OCI-LY3 (cell line): Measurements from ENCODE around the gene VTCN1.

Experiments used
- H2AFZ ChIP-seq: fragments of 200-600, 300-600 bp; shearing (Covaris generic); 2 replicates; pipeline ENCODE4 v1.6.0; 2014; ENCODE audit warnings: antibody characterized with exemption, low read depth, low read length
- H3K27ac ChIP-seq: fragments of 200-600, 300-600 bp; sonication (generic); 2 replicates; pipeline ENCODE4 v1.5.1; 2014; ENCODE audit warnings: mild to moderate bottlenecking, low read length, moderate library complexity, mixed read lengths
- H3K27me3 ChIP-seq: fragments of 200-600, 300-600 bp; sonication (generic); 2 replicates; pipeline ENCODE4 v1.6.1; 2014; ENCODE audit warnings: low read depth, low read length, mixed read lengths
- H3K36me3 ChIP-seq: fragments of 200-600, 300-600 bp; sonication (generic); replicated peaks from 2 replicates; pipeline ENCODE3; 2014; ENCODE audit warnings: low read depth, low read length, mixed read lengths
- H3K4me1 ChIP-seq: fragments of 300-600, 200-600 bp; sonication (generic); 2 replicates; pipeline ENCODE4 v1.6.1; 2014; ENCODE audit warnings: low read length, mixed read lengths
- H3K4me2 ChIP-seq: fragments of 200-600, 300-600 bp; sonication (generic); 2 replicates; pipeline ENCODE4 v1.6.1; 2014; ENCODE audit warnings: low read length, mixed read lengths
- H3K4me3 ChIP-seq: fragments of 300-600, 200-600 bp; sonication (generic); 2 replicates; pipeline ENCODE4 v1.5.1; 2014; ENCODE audit warnings: antibody characterized with exemption, mild to moderate bottlenecking, low read length, moderate library complexity
- H3K79me2 ChIP-seq: fragments of 300-600, 200-600 bp; shearing (Covaris generic); 2 replicates; pipeline ENCODE4 v1.6.1; 2014; ENCODE audit warnings: mild to moderate bottlenecking, low read length, mixed read lengths
- H3K9ac ChIP-seq: fragments of 300-600, 200-600 bp; shearing (Covaris generic); 2 replicates; pipeline ENCODE4 v1.6.0; 2014; ENCODE audit warnings: mild to moderate bottlenecking, low read length, moderate library complexity
- H3K9me3 ChIP-seq: fragments of 200-600, 300-600 bp; shearing (Covaris generic); 2 replicates; pipeline ENCODE4 v1.6.1; 2014; ENCODE audit warnings: low read length, mixed read lengths; ENCODE audit not compliant: insufficient read depth
- H4K20me1 ChIP-seq: fragments of 200-600, 300-600 bp; sonication (generic); 2 replicates; pipeline ENCODE4 v1.6.1; 2016; ENCODE audit warnings: low read length, mixed read lengths; ENCODE audit not compliant: insufficient read depth
- EZH2phosphoT487 ChIP-seq: fragments of 200-600 bp; shearing (Covaris generic); IDR thresholded peaks from 2 replicates; pipeline ENCODE4 v1.6.1; 2018; ENCODE audit warnings: antibody characterized with exemption, mixed run types, low read depth
- TF ChIP-seq, protein P1 (sequence below): fragments of 200-600, 300-600 bp; sonication (generic); IDR thresholded peaks from 2 replicates; pipeline ENCODE4 v1.5.1; 2014; ENCODE audit warnings: antibody characterized with exemption, low read length, low read depth

Gene VTCN1

DNA sequence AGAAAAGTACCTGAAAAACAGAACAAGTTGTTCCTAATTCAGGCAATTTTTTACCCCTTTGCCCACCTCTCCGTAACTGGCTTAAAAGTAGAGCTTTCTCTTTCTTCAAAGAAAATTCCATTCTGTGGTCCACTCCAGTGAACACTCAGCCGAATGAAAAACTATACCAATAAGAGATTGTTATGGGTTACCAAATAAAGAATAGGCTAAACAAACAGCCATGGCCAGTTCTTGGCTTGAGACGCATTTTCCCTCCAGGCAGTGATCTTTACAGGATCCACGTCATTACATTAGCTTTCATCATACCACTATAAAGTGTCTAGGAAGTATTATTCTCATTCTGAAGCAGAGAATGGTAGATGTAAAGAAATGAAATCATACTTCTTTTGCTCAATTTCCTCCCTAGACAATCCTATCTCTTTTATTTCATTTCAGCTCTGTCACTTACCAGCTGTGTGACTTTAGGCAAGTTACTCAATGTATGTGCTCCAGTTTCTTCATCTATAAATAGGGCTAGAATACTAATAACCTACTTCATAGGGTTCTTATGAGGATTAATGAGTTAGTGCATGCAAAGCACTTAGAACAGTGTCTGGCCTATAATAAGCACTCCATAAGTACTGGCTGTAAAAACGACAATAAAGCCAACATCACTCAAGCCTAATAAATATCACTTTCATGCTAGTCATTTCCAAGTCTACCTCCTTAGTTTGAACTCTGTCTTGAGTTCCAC lies 62.7 kb downstream of the VTCN1 start:
- no peak overlapping the region for H3K9ac ChIP-seq

DNA sequence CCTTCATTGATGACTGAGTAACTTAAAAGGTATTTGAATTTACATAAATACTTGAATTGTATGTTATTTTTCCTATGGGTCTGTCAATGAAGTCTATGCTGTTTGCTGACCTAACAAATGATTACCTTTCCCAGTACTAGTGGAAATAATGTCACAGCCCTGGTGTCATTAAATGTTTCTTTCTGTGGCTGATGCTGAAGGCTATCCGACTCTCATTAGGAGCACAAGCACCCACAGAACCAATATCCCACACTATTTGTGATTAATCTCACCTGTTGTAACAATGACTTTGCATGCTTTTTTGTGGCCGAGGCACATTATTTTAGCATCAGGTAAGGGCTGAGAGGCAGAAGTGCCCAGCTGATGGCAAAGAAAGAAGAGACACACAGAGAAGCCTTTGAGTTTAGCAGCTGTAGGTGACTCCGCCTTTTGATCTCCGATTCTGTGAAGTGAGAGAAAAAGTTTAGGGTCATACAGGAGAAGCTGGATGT lies 63.3 kb downstream of the VTCN1 start:
- no peak overlapping the region for H3K4me2 ChIP-seq

More for the DNA sequence above, 62.7 kb downstream of the VTCN1 start:
- Histone ChIP-seq H4K20me1 (no peaks in the 10 kb centered on the region), H3K4me2 (no peak overlapping the region), H3K4me1 (no peaks in the 10 kb centered on the region), H3K4me3 (no peak overlapping the region), H3K79me2 (no peaks in the 10 kb centered on the region), H3K27ac (no peak overlapping the region), H3K9me3 (no peaks in the 10 kb centered on the region), H3K36me3 (no peaks in the 10 kb centered on the region), H2AFZ (no peak overlapping the region), H3K27me3 (peaks cover 9% of the 10 kb centered on the region; the same call in 1 of the 2 replicates)
- TF ChIP-seq EZH2phosphoT487, result no peak
- TF ChIP-seq, protein P1, sequence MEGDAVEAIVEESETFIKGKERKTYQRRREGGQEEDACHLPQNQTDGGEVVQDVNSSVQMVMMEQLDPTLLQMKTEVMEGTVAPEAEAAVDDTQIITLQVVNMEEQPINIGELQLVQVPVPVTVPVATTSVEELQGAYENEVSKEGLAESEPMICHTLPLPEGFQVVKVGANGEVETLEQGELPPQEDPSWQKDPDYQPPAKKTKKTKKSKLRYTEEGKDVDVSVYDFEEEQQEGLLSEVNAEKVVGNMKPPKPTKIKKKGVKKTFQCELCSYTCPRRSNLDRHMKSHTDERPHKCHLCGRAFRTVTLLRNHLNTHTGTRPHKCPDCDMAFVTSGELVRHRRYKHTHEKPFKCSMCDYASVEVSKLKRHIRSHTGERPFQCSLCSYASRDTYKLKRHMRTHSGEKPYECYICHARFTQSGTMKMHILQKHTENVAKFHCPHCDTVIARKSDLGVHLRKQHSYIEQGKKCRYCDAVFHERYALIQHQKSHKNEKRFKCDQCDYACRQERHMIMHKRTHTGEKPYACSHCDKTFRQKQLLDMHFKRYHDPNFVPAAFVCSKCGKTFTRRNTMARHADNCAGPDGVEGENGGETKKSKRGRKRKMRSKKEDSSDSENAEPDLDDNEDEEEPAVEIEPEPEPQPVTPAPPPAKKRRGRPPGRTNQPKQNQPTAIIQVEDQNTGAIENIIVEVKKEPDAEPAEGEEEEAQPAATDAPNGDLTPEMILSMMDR, result no peak

DNA sequence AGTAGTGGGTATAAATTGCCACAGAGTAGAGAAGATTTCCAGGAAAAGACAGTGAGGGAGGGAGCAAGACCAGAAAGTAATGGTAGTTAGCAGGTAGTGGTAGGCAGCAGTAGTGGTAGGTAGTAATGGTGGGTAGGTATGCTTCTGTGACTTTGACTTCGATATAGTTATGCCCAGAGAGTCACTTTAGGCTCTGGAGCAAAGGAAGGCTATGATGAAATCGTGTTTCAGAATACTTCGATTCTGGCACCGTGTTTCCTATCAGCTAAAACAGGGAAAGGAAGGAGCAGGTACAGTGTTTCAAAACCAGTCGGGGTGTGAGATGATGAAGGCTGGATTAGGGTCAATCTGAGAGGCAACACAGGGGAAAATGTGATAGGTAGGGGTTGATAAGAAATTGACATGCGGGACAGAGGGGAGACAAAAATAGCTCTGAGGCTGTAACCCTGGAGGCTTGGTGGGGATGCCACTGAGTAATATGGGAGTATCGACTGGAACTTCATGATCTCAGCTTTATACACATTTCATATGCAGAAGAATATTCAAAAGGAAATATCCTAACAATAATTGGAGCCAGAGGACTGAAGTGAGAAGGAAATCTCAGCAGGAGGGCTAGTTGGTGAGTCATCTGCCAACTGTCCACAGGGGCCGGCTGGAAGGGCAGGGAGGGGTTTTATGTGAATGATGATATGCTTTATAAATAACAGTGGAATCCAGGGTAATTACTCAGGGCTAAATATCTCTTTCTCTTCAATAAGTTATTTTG lies 64.0 kb downstream of the VTCN1 start:
- TF ChIP-seq EZH2phosphoT487, result no peak
- TF ChIP-seq, protein P1, result no peak
- H3K79me2 ChIP-seq, result no peaks in the 10 kb centered on the region
- no peak overlapping the region for H3K4me2 ChIP-seq
- H2AFZ ChIP-seq, result no peak overlapping the region
- no peaks in the 10 kb centered on the region for H4K20me1 ChIP-seq
- no peak overlapping the region for H3K4me3 ChIP-seq
- no peak overlapping the region for H3K27ac ChIP-seq
- H3K9ac ChIP-seq, result no peak overlapping the region
- H3K4me1 ChIP-seq, result no peaks in the 10 kb centered on the region
- no peaks in the 10 kb centered on the region for H3K9me3 ChIP-seq
- H3K36me3 ChIP-seq, result no peaks in the 10 kb centered on the region
- peaks cover 9% of the 10 kb centered on the region; the same call in 1 of the 2 replicates for H3K27me3 ChIP-seq

More for the DNA sequence above, 63.3 kb downstream of the VTCN1 start:
- Histone ChIP-seq H3K27ac (no peak overlapping the region), H4K20me1 (no peaks in the 10 kb centered on the region), H3K9ac (no peak overlapping the region), H3K36me3 (no peaks in the 10 kb centered on the region), H3K9me3 (no peaks in the 10 kb centered on the region), H3K4me3 (no peak overlapping the region), H3K4me1 (no peaks in the 10 kb centered on the region), H2AFZ (no peak overlapping the region), H3K79me2 (no peaks in the 10 kb centered on the region), H3K27me3 (peaks cover 9% of the 10 kb centered on the region; the same call in 1 of the 2 replicates)
- TF ChIP-seq, protein P1, result no peak
- TF ChIP-seq EZH2phosphoT487, result no peak

DNA sequence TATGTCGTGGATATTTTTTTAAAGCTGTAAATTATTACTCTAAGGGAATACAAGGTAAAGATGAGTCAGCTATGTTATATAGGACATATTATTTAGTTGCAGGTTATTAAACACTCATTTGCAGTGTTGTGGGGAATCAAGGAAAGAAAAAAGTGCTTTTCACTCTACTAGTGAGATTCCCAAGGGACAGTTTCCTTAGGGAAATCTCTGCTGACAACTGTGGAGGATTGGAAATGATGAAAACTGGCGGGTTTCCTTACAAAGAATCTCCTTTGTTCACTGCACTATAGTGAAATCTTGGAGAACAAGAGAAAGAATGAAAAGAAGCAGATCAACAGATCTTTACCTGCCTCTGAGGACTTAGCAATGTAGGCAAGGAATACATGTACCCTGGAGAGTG lies 64.7 kb downstream of the VTCN1 start:
- Histone ChIP-seq H4K20me1 (no peaks in the 10 kb centered on the region), H3K9me3 (no peaks in the 10 kb centered on the region), H3K79me2 (no peaks in the 10 kb centered on the region), H2AFZ (no peak overlapping the region), H3K36me3 (no peaks in the 10 kb centered on the region), H3K4me2 (no peak overlapping the region), H3K9ac (no peak overlapping the region), H3K27ac (no peak overlapping the region), H3K4me3 (no peak overlapping the region), H3K27me3 (peaks cover 9% of the 10 kb centered on the region; the same call in 1 of the 2 replicates), H3K4me1 (no peaks in the 10 kb centered on the region)
- no peak for TF ChIP-seq EZH2phosphoT487
- TF ChIP-seq, protein P1, result no peak
